Mesodermal cell (in vitro differentiated cells): Measurements from ENCODE around the gene GRPR.

Experiments
- H3K27ac ChIP-seq: 2 replicates; pipeline ENCODE4 v1.7.0; 2013; ENCODE audit warnings: mild to moderate bottlenecking, low read depth, low read length, moderate library complexity; ENCODE audit not compliant: severe bottlenecking
- H3K36me3 ChIP-seq: 2 replicates; pipeline ENCODE4 v1.7.1; 2013; ENCODE audit warnings: mild to moderate bottlenecking, low read length, moderate library complexity; ENCODE audit not compliant: control insufficient read depth, insufficient read depth
- H3K4me1 ChIP-seq: one replicate; pipeline ENCODE4 v1.7.1; 2013; ENCODE audit warnings: mild to moderate bottlenecking, low read length; ENCODE audit not compliant: insufficient read depth, control insufficient read depth, poor library complexity, severe bottlenecking
- H3K4me3 ChIP-seq: 2 replicates; pipeline ENCODE4 v1.7.0; 2013; ENCODE audit warnings: low read length, control low read depth, mild to moderate bottlenecking; ENCODE audit not compliant: insufficient read depth, poor library complexity, severe bottlenecking; ENCODE audit errors: extremely low read depth
- H3K9me3 ChIP-seq: 2 replicates; pipeline ENCODE4 v1.7.1; 2013; ENCODE audit warnings: mild to moderate bottlenecking, low read length, moderate library complexity; ENCODE audit not compliant: control insufficient read depth
- WGBS, 2 experiments: methylation state at CpG; one replicate each; pipeline ENCODE4 v1.1.5; 2013; ENCODE audit warnings: missing lambda C conversion rate in 2 of 2; ENCODE audit not compliant: insufficient coverage in 2 of 2; 5-methylcytosine and 5-hydroxymethylcytosine counted together

GRPR gene

GRCh38 chrX:16103625-16104024 is 19.7 kb upstream of the GRPR start:
- H3K36me3 ChIP-seq: no peaks in the 10 kb centered on the region
- no peaks in the 10 kb centered on the region for H3K4me1 ChIP-seq
- 100% methylated on average over 1 of the region's 4 CpGs; no CpG with 5 or more reads in 1 of the 2 experiments for WGBS, 2 experiments
- no peak overlapping the region for H3K4me3 ChIP-seq
- H3K9me3 ChIP-seq: no peaks in the 10 kb centered on the region
- H3K27ac ChIP-seq: no peak overlapping the region

- no peaks in the 10 kb centered on the region for H3K36me3 ChIP-seq
- H3K4me3 ChIP-seq: no peak overlapping the region
- no peak overlapping the region for H3K27ac ChIP-seq
- WGBS, 2 experiments: no CpG with 5 or more reads among the region's 2 CpGs
- H3K4me1 ChIP-seq: no peaks in the 10 kb centered on the region
- H3K9me3 ChIP-seq: peaks cover under 1% of the 10 kb centered on the region
Observed at GRCh38 chrX:16112428-16112827, 10.9 kb upstream of the GRPR start.

- 100% methylated on average over 1 of the region's 1 CpG; no CpG with 5 or more reads in 1 of the 2 experiments for WGBS, 2 experiments
Observed at GRCh38 chrX:16113978-16114565, 9.3 kb upstream of the GRPR start.

GRCh38 chrX:16114611-16115010 is 8.8 kb upstream of the GRPR start:
- Histone ChIP-seq H3K9me3 (peaks cover 6% of the 10 kb centered on the region), H3K27ac (no peak overlapping the region), H3K36me3 (no peaks in the 10 kb centered on the region), H3K4me1 (no peaks in the 10 kb centered on the region), H3K4me3 (no peak overlapping the region)
- no CpG with 5 or more reads among the region's 4 CpGs for WGBS, 2 experiments

More at GRCh38 chrX:16113978-16114565, 9.3 kb upstream of the GRPR start:
- no peak overlapping the region for H3K27ac ChIP-seq
- peaks cover 6% of the 10 kb centered on the region for H3K9me3 ChIP-seq
- H3K36me3 ChIP-seq: no peaks in the 10 kb centered on the region
- no peak overlapping the region for H3K4me3 ChIP-seq
- H3K4me1 ChIP-seq: no peaks in the 10 kb centered on the region

- Histone ChIP-seq H3K4me1 (no peaks in the 10 kb centered on the region), H3K4me3 (no peak overlapping the region), H3K36me3 (no peaks in the 10 kb centered on the region), H3K9me3 (peaks cover 6% of the 10 kb centered on the region), H3K27ac (no peak overlapping the region)
- 92% methylated on average over 2 of the region's 5 CpGs for WGBS, 2 experiments
Observed at GRCh38 chrX:16119353-16120220, 3.8 kb upstream of the GRPR start.

- Histone ChIP-seq H3K4me1 (no peaks in the 10 kb centered on the region), H3K9me3 (peaks cover 6% of the 10 kb centered on the region), H3K27ac (no peak overlapping the region), H3K4me3 (no peak overlapping the region), H3K36me3 (no peaks in the 10 kb centered on the region)
- 100% methylated on average over 1 of the region's 3 CpGs; no CpG with 5 or more reads in 1 of the 2 experiments for WGBS, 2 experiments
Observed at GRCh38 chrX:16120431-16120830, 2.9 kb upstream of the GRPR start.

- no peaks in the 10 kb centered on the region for H3K4me1 ChIP-seq
- WGBS, 2 experiments: 77 to 100% methylated on average over 1 to 5 of the region's 7 CpGs
- no peaks in the 10 kb centered on the region for H3K36me3 ChIP-seq
- H3K27ac ChIP-seq: no peak overlapping the region
- H3K9me3 ChIP-seq: no peaks in the 10 kb centered on the region
- H3K4me3 ChIP-seq: no peak overlapping the region
Observed at GRCh38 chrX:16124201-16124600, 836 bp downstream of the GRPR start.

- WGBS, 2 experiments: 76% methylated on average over 2 of the region's 5 CpGs; no CpG with 5 or more reads in 1 of the 2 experiments
Observed at GRCh38 chrX:16125520-16126149, 2.3 kb downstream of the GRPR start.

GRCh38 chrX:16130707-16131106 is 7.3 kb downstream of the GRPR start:
- Histone ChIP-seq H3K9me3 (no peaks in the 10 kb centered on the region), H3K36me3 (no peaks in the 10 kb centered on the region), H3K4me3 (no peak overlapping the region), H3K27ac (no peak overlapping the region), H3K4me1 (no peaks in the 10 kb centered on the region)
- no CpG with 5 or more reads among the region's 2 CpGs for WGBS, 2 experiments

More at GRCh38 chrX:16125520-16126149, 2.3 kb downstream of the GRPR start:
- Histone ChIP-seq H3K36me3 (no peaks in the 10 kb centered on the region), H3K27ac (no peak overlapping the region), H3K9me3 (no peaks in the 10 kb centered on the region), H3K4me3 (peak overlapping the region; percentile 8), H3K4me1 (no peaks in the 10 kb centered on the region)

- Histone ChIP-seq H3K4me1 (no peaks in the 10 kb centered on the region), H3K36me3 (no peaks in the 10 kb centered on the region), H3K4me3 (no peak overlapping the region), H3K27ac (peak overlapping the region; percentile 49), H3K9me3 (no peaks in the 10 kb centered on the region)
- WGBS, 2 experiments: no CpG with 5 or more reads among the region's 1 CpG
Observed at GRCh38 chrX:16134936-16135335, 11.6 kb downstream of the GRPR start.
